ENCODE measurements around the gene AMOTL1. TPM values are rescaled to one million over a fixed set of nuclear protein-coding genes. Genes with fewer than 3 reads are reported as not detected.

Gene AMOTL1
- total and polyA plus RNA-seq, 4 experiments from 2014 or later, result 0.06 to 0.09 (median 0.07) TPM; not detected in 1

- H3K4me3 ChIP-seq (ENCODE audit: low read length in 2 of 2), result no peak overlapping the region
Measured at GRCh38 chr11:94754819-94755218, 13.3 kb upstream of the AMOTL1 start.

GRCh38 chr11:94755494-94755893 lies 12.7 kb upstream of the AMOTL1 start:
- H3K36me3 ChIP-seq (ENCODE audit: insufficient read depth, low read length), result no peaks in the 10 kb centered on the region
- H3K4me1 Mint-ChIP-seq, result no peaks in the 10 kb centered on the region
- H3K9me3 ChIP-seq (ENCODE audit: control insufficient read depth in 1 of 2, low read length in 2 of 2), result no peaks in the 10 kb centered on the region
- ChIA-PET POLR2A (ENCODE audit: partially characterized antibody) (no interaction called here), CTCF (ENCODE audit: partially characterized antibody) (no interaction called here)
- H3K4me3 ChIP-seq (ENCODE audit: low read length in 2 of 2), result no peak overlapping the region
- H3K27ac ChIP-seq (ENCODE audit: low read depth, low read length), result no peak overlapping the region
- H3K4me3 Mint-ChIP-seq, result no peak overlapping the region
- H3K27ac Mint-ChIP-seq, result no peak overlapping the region
- H3K36me3 Mint-ChIP-seq, result no peaks in the 10 kb centered on the region
- intact Hi-C loops (cut with micrococcal nuclease), result no loop called here
- H3K9me3 Mint-ChIP-seq, result no peaks in the 10 kb centered on the region
- no peaks in the 10 kb centered on the region for H3K27me3 ChIP-seq (ENCODE audit: insufficient read depth, low read length)
- no peaks in the 10 kb centered on the region for H3K4me1 ChIP-seq (ENCODE audit: insufficient read depth, low read length)
- H3K27me3 Mint-ChIP-seq, result peaks cover 21 to 25% of the 10 kb centered on the region in 2 donors
- no peak for DNase-seq

More at GRCh38 chr11:94754819-94755218, 13.3 kb upstream of the AMOTL1 start:
- Histone ChIP-seq H3K4me1 (ENCODE audit: insufficient read depth, low read length) (no peaks in the 10 kb centered on the region), H3K36me3 (ENCODE audit: insufficient read depth, low read length) (no peaks in the 10 kb centered on the region), H3K9me3 (ENCODE audit: control insufficient read depth in 1 of 2, low read length in 2 of 2) (no peaks in the 10 kb centered on the region), H3K27me3 (ENCODE audit: insufficient read depth, low read length) (no peaks in the 10 kb centered on the region), H3K27ac (ENCODE audit: low read depth, low read length) (no peak overlapping the region)
- H3K4me1 Mint-ChIP-seq, result no peaks in the 10 kb centered on the region
- no peaks in the 10 kb centered on the region for H3K9me3 Mint-ChIP-seq
- no peak for DNase-seq
- ChIA-PET CTCF (ENCODE audit: partially characterized antibody) (no interaction called here), POLR2A (ENCODE audit: partially characterized antibody) (no interaction called here)
- H3K36me3 Mint-ChIP-seq, result no peaks in the 10 kb centered on the region
- intact Hi-C loops (cut with micrococcal nuclease), result no loop called here
- H3K4me3 Mint-ChIP-seq, result no peak overlapping the region
- H3K27me3 Mint-ChIP-seq, result peaks cover 27% of the 10 kb centered on the region in 2 donors
- no peak overlapping the region for H3K27ac Mint-ChIP-seq

GRCh38 chr11:94757037-94757735 lies 11.0 kb upstream of the AMOTL1 start:
- CTCF ChIA-PET (ENCODE audit: partially characterized antibody), result interaction anchor here (1.2 kb wide), 1 partner anchor 23 kb away, joined by 3 read pairs; no protein-coding TSS in a partner anchor

GRCh38 chr11:94758666-94759065 lies 9.5 kb upstream of the AMOTL1 start:
- ChIA-PET CTCF (ENCODE audit: partially characterized antibody) (no interaction called here), POLR2A (ENCODE audit: partially characterized antibody) (no interaction called here)
- no peak overlapping the region for H3K27ac ChIP-seq (ENCODE audit: low read depth, low read length)
- no peak overlapping the region for H3K4me3 ChIP-seq (ENCODE audit: low read length in 2 of 2)
- no peak for DNase-seq
- Mint-ChIP-seq H3K36me3 (no peaks in the 10 kb centered on the region), H3K27me3 (peaks cover 5 to 13% of the 10 kb centered on the region in 2 donors), H3K4me3 (no peak overlapping the region), H3K9me3 (no peaks in the 10 kb centered on the region), H3K4me1 (no peaks in the 10 kb centered on the region), H3K27ac (no peak overlapping the region)
- H3K9me3 ChIP-seq (ENCODE audit: control insufficient read depth in 1 of 2, low read length in 2 of 2), result no peaks in the 10 kb centered on the region
- no peaks in the 10 kb centered on the region for H3K4me1 ChIP-seq (ENCODE audit: insufficient read depth, low read length)
- intact Hi-C loops (cut with micrococcal nuclease), result no loop called here
- H3K27me3 ChIP-seq (ENCODE audit: insufficient read depth, low read length), result no peaks in the 10 kb centered on the region
- no peaks in the 10 kb centered on the region for H3K36me3 ChIP-seq (ENCODE audit: insufficient read depth, low read length)

More at GRCh38 chr11:94757037-94757735, 11.0 kb upstream of the AMOTL1 start:
- H3K4me1 Mint-ChIP-seq, result no peaks in the 10 kb centered on the region
- Histone ChIP-seq H3K27me3 (ENCODE audit: insufficient read depth, low read length) (no peaks in the 10 kb centered on the region), H3K4me1 (ENCODE audit: insufficient read depth, low read length) (no peaks in the 10 kb centered on the region), H3K36me3 (ENCODE audit: insufficient read depth, low read length) (no peaks in the 10 kb centered on the region), H3K27ac (ENCODE audit: low read depth, low read length) (no peak overlapping the region), H3K4me3 (ENCODE audit: low read length in 2 of 2) (no peak overlapping the region), H3K9me3 (ENCODE audit: control insufficient read depth in 1 of 2, low read length in 2 of 2) (no peaks in the 10 kb centered on the region)
- H3K36me3 Mint-ChIP-seq, result no peaks in the 10 kb centered on the region
- H3K27ac Mint-ChIP-seq, result no peak overlapping the region
- intact Hi-C loops (cut with micrococcal nuclease), result no loop called here
- DNase-seq, result no peak
- H3K4me3 Mint-ChIP-seq, result no peak overlapping the region
- POLR2A ChIA-PET (ENCODE audit: partially characterized antibody), result no interaction called here
- peaks cover 8 to 17% of the 10 kb centered on the region in 2 donors for H3K27me3 Mint-ChIP-seq
- no peaks in the 10 kb centered on the region for H3K9me3 Mint-ChIP-seq

- ChIA-PET POLR2A (ENCODE audit: partially characterized antibody) (interaction anchor here (0.6 kb wide), 1 partner anchor 184 kb away, joined by 3 read pairs; no protein-coding TSS in a partner anchor), CTCF (ENCODE audit: partially characterized antibody) (no interaction called here)
- H3K27me3 Mint-ChIP-seq, result peaks cover 5 to 10% of the 10 kb centered on the region in 2 donors
- H3K4me3 Mint-ChIP-seq, result no peak overlapping the region
- no peaks in the 10 kb centered on the region for H3K4me1 Mint-ChIP-seq
- no peaks in the 10 kb centered on the region for H3K36me3 Mint-ChIP-seq
- intact Hi-C loops (cut with micrococcal nuclease), result no loop called here
- no peaks in the 10 kb centered on the region for H3K9me3 ChIP-seq (ENCODE audit: control insufficient read depth in 1 of 2, low read length in 2 of 2)
- DNase-seq, result no peak
- H3K27ac ChIP-seq (ENCODE audit: low read depth, low read length), result no peak overlapping the region
- H3K9me3 Mint-ChIP-seq, result no peaks in the 10 kb centered on the region
- H3K27ac Mint-ChIP-seq, result no peak overlapping the region
- H3K4me1 ChIP-seq (ENCODE audit: insufficient read depth, low read length), result no peaks in the 10 kb centered on the region
- no peak overlapping the region for H3K4me3 ChIP-seq (ENCODE audit: low read length in 2 of 2)
- no peaks in the 10 kb centered on the region for H3K36me3 ChIP-seq (ENCODE audit: insufficient read depth, low read length)
- H3K27me3 ChIP-seq (ENCODE audit: insufficient read depth, low read length), result no peaks in the 10 kb centered on the region
Measured at GRCh38 chr11:94759522-94759921, 8.6 kb upstream of the AMOTL1 start.

- no peak for DNase-seq
- Mint-ChIP-seq H3K27me3 (peaks cover 7 to 11% of the 10 kb centered on the region in 2 donors), H3K4me1 (no peaks in the 10 kb centered on the region), H3K27ac (no peak overlapping the region), H3K4me3 (no peak overlapping the region), H3K36me3 (no peaks in the 10 kb centered on the region), H3K9me3 (no peaks in the 10 kb centered on the region)
- no peaks in the 10 kb centered on the region for H3K36me3 ChIP-seq (ENCODE audit: insufficient read depth, low read length)
- no peak overlapping the region for H3K27ac ChIP-seq (ENCODE audit: low read depth, low read length)
- ChIA-PET CTCF (ENCODE audit: partially characterized antibody) (no interaction called here), POLR2A (ENCODE audit: partially characterized antibody) (no interaction called here)
- no peaks in the 10 kb centered on the region for H3K4me1 ChIP-seq (ENCODE audit: insufficient read depth, low read length)
- H3K9me3 ChIP-seq (ENCODE audit: control insufficient read depth in 1 of 2, low read length in 2 of 2), result no peaks in the 10 kb centered on the region
- H3K4me3 ChIP-seq (ENCODE audit: low read length in 2 of 2), result no peak overlapping the region
- intact Hi-C loops (cut with micrococcal nuclease), result loop anchor here (5.0 kb wide), 1 partner anchor 243 kb away; no protein-coding TSS in a partner anchor
- H3K27me3 ChIP-seq (ENCODE audit: insufficient read depth, low read length), result no peaks in the 10 kb centered on the region
Measured at GRCh38 chr11:94760296-94760695, 7.9 kb upstream of the AMOTL1 start.

- Mint-ChIP-seq H3K36me3 (no peaks in the 10 kb centered on the region), H3K4me3 (no peak overlapping the region), H3K27me3 (peaks cover 7 to 10% of the 10 kb centered on the region in 2 donors), H3K9me3 (no peaks in the 10 kb centered on the region), H3K4me1 (no peaks in the 10 kb centered on the region), H3K27ac (no peak overlapping the region)
- H3K4me1 ChIP-seq (ENCODE audit: insufficient read depth, low read length), result no peaks in the 10 kb centered on the region
- H3K4me3 ChIP-seq (ENCODE audit: low read length in 2 of 2), result no peak overlapping the region
- H3K36me3 ChIP-seq (ENCODE audit: insufficient read depth, low read length), result no peaks in the 10 kb centered on the region
- intact Hi-C loops (cut with micrococcal nuclease), result loop anchor here (5.0 kb wide), 1 partner anchor 245 kb away; no protein-coding TSS in a partner anchor
- no peak for DNase-seq
- H3K9me3 ChIP-seq (ENCODE audit: control insufficient read depth in 1 of 2, low read length in 2 of 2), result no peaks in the 10 kb centered on the region
- ChIA-PET CTCF (ENCODE audit: partially characterized antibody) (interaction anchor here (2.6 kb wide), 1 partner anchor 14 kb away, joined by 6 read pairs; no protein-coding TSS in a partner anchor), POLR2A (ENCODE audit: partially characterized antibody) (no interaction called here)
- no peak overlapping the region for H3K27ac ChIP-seq (ENCODE audit: low read depth, low read length)
- H3K27me3 ChIP-seq (ENCODE audit: insufficient read depth, low read length), result peaks cover 6% of the 10 kb centered on the region
Measured at GRCh38 chr11:94762208-94762607, 5.9 kb upstream of the AMOTL1 start.

Measured in CD4-positive, alpha-beta memory T cell (primary cell).